IPS-20b (cell line): ENCODE data around the gene LAMC3.

Experiments used
- H3K27ac ChIP-seq: one replicate; pipeline ENCODE4 v1.5.1; 2013; ENCODE audit warnings: low read length
- H3K27me3 ChIP-seq: 2 replicates; pipeline ENCODE4 v1.6.1; 2013; ENCODE audit warnings: mild to moderate bottlenecking, low read length, inconsistent platforms; ENCODE audit not compliant: insufficient read depth
- H3K36me3 ChIP-seq: 2 replicates; pipeline ENCODE4 v1.6.1; 2013; ENCODE audit warnings: low read depth, mild to moderate bottlenecking, inconsistent platforms, low read length, moderate library complexity; ENCODE audit not compliant: insufficient read depth
- H3K4me1 ChIP-seq: 2 replicates; pipeline ENCODE4 v1.6.1; 2013; ENCODE audit warnings: mild to moderate bottlenecking, control low read depth, inconsistent platforms, low read length, moderate library complexity; ENCODE audit not compliant: insufficient read depth
- H3K4me3 ChIP-seq: 2 replicates; pipeline ENCODE4 v1.5.1; 2013; ENCODE audit warnings: mild to moderate bottlenecking, low read length, inconsistent platforms
- H3K9ac ChIP-seq: 2 replicates; pipeline ENCODE4 v1.6.1; 2013; ENCODE audit warnings: low read depth, mild to moderate bottlenecking, inconsistent platforms, low read length, moderate library complexity
- H3K9me3 ChIP-seq: 2 replicates; pipeline ENCODE4 v1.6.1; 2013; ENCODE audit warnings: mild to moderate bottlenecking, low read depth, low read length, inconsistent platforms; ENCODE audit not compliant: insufficient read depth

The LAMC3 gene

GRCh38 chr9:131065599-131065998, 56.6 kb downstream of the LAMC3 start:
- Histone ChIP-seq H3K4me3 (no peak overlapping the region), H3K36me3 (no peaks in the 10 kb centered on the region), H3K4me1 (no peaks in the 10 kb centered on the region), H3K27ac (no peak overlapping the region), H3K9me3 (no peaks in the 10 kb centered on the region), H3K27me3 (no peaks in the 10 kb centered on the region), H3K9ac (no peak overlapping the region)

GRCh38 chr9:131067625-131068024, 58.7 kb downstream of the LAMC3 start:
- Histone ChIP-seq H3K9me3 (no peaks in the 10 kb centered on the region), H3K4me1 (no peaks in the 10 kb centered on the region), H3K36me3 (no peaks in the 10 kb centered on the region), H3K9ac (no peak overlapping the region), H3K27ac (no peak overlapping the region), H3K27me3 (no peaks in the 10 kb centered on the region), H3K4me3 (no peak overlapping the region)

- no peaks in the 10 kb centered on the region for H3K9me3 ChIP-seq
- H3K36me3 ChIP-seq = 0 out of 2 replicates have a peak, but pooled peaks cover 3% of the 10 kb centered on the region
- H3K27me3 ChIP-seq = no peaks in the 10 kb centered on the region
Measured at GRCh38 chr9:131068076-131068816, 59.3 kb downstream of the LAMC3 start.

GRCh38 chr9:131069699-131070098, 60.7 kb downstream of the LAMC3 start:
- H3K4me3 ChIP-seq = no peak overlapping the region
- no peaks in the 10 kb centered on the region for H3K4me1 ChIP-seq
- no peaks in the 10 kb centered on the region for H3K9me3 ChIP-seq
- H3K27ac ChIP-seq = no peak overlapping the region
- 0 out of 2 replicates have a peak, but pooled peaks cover 6% of the 10 kb centered on the region for H3K36me3 ChIP-seq
- H3K27me3 ChIP-seq = no peaks in the 10 kb centered on the region
- no peak overlapping the region for H3K9ac ChIP-seq

More at GRCh38 chr9:131068076-131068816, 59.3 kb downstream of the LAMC3 start:
- Histone ChIP-seq H3K9ac (no peak overlapping the region), H3K27ac (no peak overlapping the region), H3K4me3 (no peak overlapping the region), H3K4me1 (no peaks in the 10 kb centered on the region)

GRCh38 chr9:131072107-131072870, 63.3 kb downstream of the LAMC3 start:
- H3K9ac ChIP-seq = no peak overlapping the region
- 0 out of 2 replicates have a peak, but pooled peaks cover 6% of the 10 kb centered on the region for H3K36me3 ChIP-seq
- H3K9me3 ChIP-seq = no peaks in the 10 kb centered on the region
- H3K27ac ChIP-seq = no peak overlapping the region
- no peaks in the 10 kb centered on the region for H3K4me1 ChIP-seq
- no peak overlapping the region for H3K4me3 ChIP-seq
- H3K27me3 ChIP-seq = no peaks in the 10 kb centered on the region

GRCh38 chr9:131072871-131073237, 63.9 kb downstream of the LAMC3 start:
- H3K27ac ChIP-seq = no peak overlapping the region
- H3K27me3 ChIP-seq = no peaks in the 10 kb centered on the region
- no peak overlapping the region for H3K9ac ChIP-seq
- 0 out of 2 replicates have a peak, but pooled peaks cover 6% of the 10 kb centered on the region for H3K36me3 ChIP-seq
- no peak overlapping the region for H3K4me3 ChIP-seq
- H3K9me3 ChIP-seq = no peaks in the 10 kb centered on the region
- H3K4me1 ChIP-seq = no peaks in the 10 kb centered on the region

GRCh38 chr9:131076347-131077195, 67.6 kb downstream of the LAMC3 start:
- no peak overlapping the region for H3K9ac ChIP-seq
- H3K4me1 ChIP-seq = no peaks in the 10 kb centered on the region
- H3K9me3 ChIP-seq = no peaks in the 10 kb centered on the region
- H3K27ac ChIP-seq = no peak overlapping the region
- 0 out of 2 replicates have a peak, but pooled peaks cover 6% of the 10 kb centered on the region for H3K36me3 ChIP-seq
- H3K4me3 ChIP-seq = no peak overlapping the region
- H3K27me3 ChIP-seq = no peaks in the 10 kb centered on the region

- Histone ChIP-seq H3K27me3 (no peaks in the 10 kb centered on the region), H3K4me1 (no peaks in the 10 kb centered on the region), H3K27ac (no peak overlapping the region), H3K9ac (no peak overlapping the region), H3K4me3 (no peak overlapping the region), H3K9me3 (no peaks in the 10 kb centered on the region), H3K36me3 (no peaks in the 10 kb centered on the region)
Measured at GRCh38 chr9:131078427-131079366, 69.7 kb downstream of the LAMC3 start.

DNA sequence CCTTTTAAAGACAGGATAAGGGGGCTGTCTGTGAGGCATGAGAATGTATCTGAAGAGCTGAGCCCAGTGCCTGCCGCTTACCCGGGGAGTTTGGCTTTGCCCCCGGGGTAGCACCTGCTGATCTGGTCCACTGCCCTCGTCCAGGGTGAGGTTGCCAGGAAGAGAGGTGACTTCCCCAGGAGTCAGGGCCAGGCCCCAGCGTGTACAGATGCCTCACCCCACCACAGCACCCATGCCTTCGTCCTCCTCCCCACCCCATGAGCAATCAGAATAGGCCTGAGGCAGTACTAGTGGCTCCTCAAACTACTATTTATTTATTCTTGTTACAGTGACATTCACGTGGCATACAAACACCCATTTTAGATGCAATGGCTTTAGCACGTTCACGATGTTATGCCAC, 71.6 kb downstream of the LAMC3 start:
- no peaks in the 10 kb centered on the region for H3K9me3 ChIP-seq
- H3K27ac ChIP-seq = no peak overlapping the region
- H3K4me1 ChIP-seq = no peaks in the 10 kb centered on the region
- no peak overlapping the region for H3K4me3 ChIP-seq
- H3K9ac ChIP-seq = no peak overlapping the region
- H3K36me3 ChIP-seq = no peaks in the 10 kb centered on the region
- H3K27me3 ChIP-seq = no peaks in the 10 kb centered on the region

- no peaks in the 10 kb centered on the region for H3K36me3 ChIP-seq
- no peak overlapping the region for H3K9ac ChIP-seq
- no peaks in the 10 kb centered on the region for H3K27me3 ChIP-seq
- H3K4me3 ChIP-seq = no peak overlapping the region
- H3K27ac ChIP-seq = no peak overlapping the region
- H3K9me3 ChIP-seq = no peaks in the 10 kb centered on the region
- H3K4me1 ChIP-seq = no peaks in the 10 kb centered on the region
Measured at GRCh38 chr9:131081868-131082267, 72.9 kb downstream of the LAMC3 start.
